ENCODE data around the gene CACNG3. TPM values are rescaled to one million over a fixed set of nuclear protein-coding genes. Genes with fewer than 3 reads are reported as not detected.

The CACNG3 gene
- total RNA-seq, 2 experiments from 2014 or later = not detected

DNA sequence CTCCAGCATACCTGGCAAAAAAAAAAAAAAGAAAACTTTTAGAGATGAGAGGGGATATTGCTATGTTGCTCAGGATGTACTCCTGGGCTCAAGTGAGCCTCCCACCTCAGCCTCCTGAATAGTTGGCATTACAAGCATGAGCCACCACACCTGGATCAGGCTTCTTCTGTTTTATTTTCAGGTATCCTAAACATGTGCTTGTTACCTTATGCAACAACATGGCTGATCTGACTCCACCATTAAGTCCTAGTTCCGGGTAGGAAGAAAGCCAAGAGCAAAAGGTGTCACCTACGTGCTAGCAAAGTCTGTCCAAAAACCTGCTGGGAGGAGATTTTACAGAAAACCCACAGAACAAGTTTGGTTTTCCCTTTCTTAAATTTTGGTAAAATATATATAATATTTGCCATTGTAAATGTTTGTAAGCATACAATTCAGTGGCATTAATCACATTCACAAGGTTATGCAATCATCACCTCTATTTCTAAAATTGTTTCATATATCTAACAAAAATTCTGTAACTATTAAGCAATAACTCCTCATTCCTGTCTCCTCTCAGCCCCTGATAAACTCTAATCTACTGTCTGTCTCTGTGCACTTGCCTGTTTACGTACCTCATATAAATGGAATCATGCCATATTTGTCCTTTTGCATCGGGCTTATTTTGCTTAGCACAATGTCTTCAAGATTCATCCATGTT, 9.1 kb upstream of the CACNG3 start:
- CTCF ChIA-PET = no interaction called here

GRCh38 chr16:24253192-24253591, 2.9 kb upstream of the CACNG3 start:
- no peaks in the 10 kb centered on the region for H3K4me1 Mint-ChIP-seq
- H3K9me3 Mint-ChIP-seq = no peaks in the 10 kb centered on the region
- H3K27me3 Mint-ChIP-seq = peaks cover 40% of the 10 kb centered on the region
- H3K36me3 Mint-ChIP-seq (ENCODE audit: low read depth) = no peaks in the 10 kb centered on the region
- DNase-seq = peak; percentile 45
- no peak overlapping the region for H3K4me3 Mint-ChIP-seq
- ChIA-PET CTCF (interaction anchor here (0.6 to 1.7 kb wide), 8 partner anchors 10 to 383 kb away, joined by 3 to 7 read pairs (median 4); no protein-coding TSS in a partner anchor), POLR2A (no interaction called here)
- H3K27ac Mint-ChIP-seq = no peak overlapping the region

More for the DNA sequence above, 9.1 kb upstream of the CACNG3 start:
- no peak for DNase-seq
- H3K27me3 Mint-ChIP-seq = peaks cover 13% of the 10 kb centered on the region
- POLR2A ChIA-PET = interaction anchor here (0.7 kb wide), 1 partner anchor 843 kb away, joined by 4 read pairs; no protein-coding TSS in a partner anchor
- H3K4me3 Mint-ChIP-seq = no peak overlapping the region
- no peaks in the 10 kb centered on the region for H3K4me1 Mint-ChIP-seq
- no peaks in the 10 kb centered on the region for H3K9me3 Mint-ChIP-seq
- H3K27ac Mint-ChIP-seq = no peak overlapping the region
- no peaks in the 10 kb centered on the region for H3K36me3 Mint-ChIP-seq (ENCODE audit: low read depth)

- no peak for DNase-seq
- CTCF ChIA-PET = no interaction called here
- POLR2A ChIA-PET = no interaction called here
- Mint-ChIP-seq H3K27ac (no peak overlapping the region), H3K36me3 (ENCODE audit: low read depth) (no peaks in the 10 kb centered on the region), H3K9me3 (no peaks in the 10 kb centered on the region), H3K4me3 (no peak overlapping the region), H3K4me1 (no peaks in the 10 kb centered on the region), H3K27me3 (peaks cover 49% of the 10 kb centered on the region)
Observed at GRCh38 chr16:24257958-24258357, 1.8 kb downstream of the CACNG3 start.

DNA sequence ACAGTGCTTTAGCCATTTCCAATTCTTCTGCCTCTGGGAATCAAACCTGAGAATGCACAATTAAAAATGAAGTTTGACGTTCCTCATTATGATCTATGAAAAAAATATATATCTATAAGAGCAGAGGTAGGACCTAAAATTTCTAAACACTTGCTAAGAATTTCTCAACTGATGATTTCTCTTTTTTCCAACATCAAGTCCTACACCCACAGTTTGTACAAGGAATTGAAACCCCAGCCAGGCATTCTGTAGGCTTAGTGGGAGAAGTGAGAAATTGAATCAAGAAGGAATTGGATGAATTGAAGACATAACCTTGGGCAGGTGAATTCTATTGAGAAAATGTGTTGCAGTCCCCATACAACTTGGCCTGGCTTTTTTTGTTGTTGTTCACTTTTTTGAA, 2.7 kb downstream of the CACNG3 start:
- POLR2A ChIA-PET = no interaction called here

DNA sequence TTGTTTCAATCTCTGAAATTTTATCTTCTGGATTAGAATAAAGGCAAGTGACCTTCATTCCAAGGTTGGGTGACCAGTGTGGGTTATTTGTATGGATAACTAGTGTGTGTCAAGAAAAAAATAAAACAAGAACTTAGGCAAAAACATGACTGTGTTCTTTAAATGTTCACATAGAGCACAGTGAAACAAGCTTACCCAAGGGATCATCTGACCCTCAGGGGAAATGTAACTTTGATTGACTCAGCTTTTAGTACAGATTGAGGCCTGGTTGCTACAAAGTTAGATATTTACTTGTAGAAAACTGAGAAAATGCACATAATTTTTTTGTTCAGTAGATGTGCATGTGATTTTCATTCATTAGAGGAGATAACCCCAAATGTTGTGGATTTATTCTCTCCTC, 6.7 kb downstream of the CACNG3 start:
- no peaks in the 10 kb centered on the region for H3K4me1 Mint-ChIP-seq
- H3K4me3 Mint-ChIP-seq = no peak overlapping the region
- ChIA-PET POLR2A (no interaction called here), CTCF (interaction anchor here (1.4 kb wide), 1 partner anchor 10 kb away, joined by 5 read pairs; no protein-coding TSS in a partner anchor)
- H3K9me3 Mint-ChIP-seq = no peaks in the 10 kb centered on the region
- H3K36me3 Mint-ChIP-seq (ENCODE audit: low read depth) = no peaks in the 10 kb centered on the region
- no peak for DNase-seq
- no peak overlapping the region for H3K27ac Mint-ChIP-seq
- peaks cover 16% of the 10 kb centered on the region for H3K27me3 Mint-ChIP-seq

More for the DNA sequence above, 2.7 kb downstream of the CACNG3 start:
- Mint-ChIP-seq H3K27ac (no peak overlapping the region), H3K9me3 (no peaks in the 10 kb centered on the region), H3K27me3 (peaks cover 44% of the 10 kb centered on the region), H3K4me1 (no peaks in the 10 kb centered on the region), H3K4me3 (no peak overlapping the region), H3K36me3 (ENCODE audit: low read depth) (no peaks in the 10 kb centered on the region)
- CTCF ChIA-PET = no interaction called here
- no peak for DNase-seq

- Mint-ChIP-seq H3K9me3 (no peaks in the 10 kb centered on the region), H3K27ac (no peak overlapping the region), H3K27me3 (peaks cover 22% of the 10 kb centered on the region), H3K36me3 (ENCODE audit: low read depth) (no peaks in the 10 kb centered on the region), H3K4me1 (no peaks in the 10 kb centered on the region), H3K4me3 (no peak overlapping the region)
- ChIA-PET CTCF (no interaction called here), POLR2A (no interaction called here)
- no peak for DNase-seq
Observed at GRCh38 chr16:24270721-24271442, 14.7 kb downstream of the CACNG3 start.

DNA sequence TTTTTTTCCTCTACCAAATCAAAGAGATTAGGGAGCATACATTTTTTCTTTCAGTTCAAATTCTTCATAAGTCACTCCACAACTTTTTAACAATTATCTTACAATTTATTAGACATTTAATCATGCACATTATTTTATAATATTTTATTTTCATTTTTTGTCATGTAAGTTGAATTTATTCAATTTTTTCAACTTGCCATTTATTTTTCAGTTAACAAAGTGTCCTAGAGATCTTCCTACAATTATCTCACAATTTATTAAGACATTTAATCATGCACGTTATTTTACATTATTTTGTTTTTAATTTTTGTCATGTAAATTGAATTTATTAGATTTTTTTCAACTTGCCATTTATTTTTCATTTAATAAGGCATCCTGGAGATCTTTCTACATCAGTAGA, 16.2 kb downstream of the CACNG3 start:
- Mint-ChIP-seq H3K27me3 (peaks cover 22% of the 10 kb centered on the region), H3K27ac (no peak overlapping the region), H3K36me3 (ENCODE audit: low read depth) (no peaks in the 10 kb centered on the region), H3K4me1 (no peaks in the 10 kb centered on the region), H3K4me3 (no peak overlapping the region), H3K9me3 (no peaks in the 10 kb centered on the region)
- CTCF ChIA-PET = no interaction called here
- POLR2A ChIA-PET = no interaction called here
- no peak for DNase-seq

- H3K4me1 Mint-ChIP-seq = no peaks in the 10 kb centered on the region
- H3K27ac Mint-ChIP-seq = no peak overlapping the region
- DNase-seq = no peak
- H3K9me3 Mint-ChIP-seq = no peaks in the 10 kb centered on the region
- POLR2A ChIA-PET = no interaction called here
- peaks cover 26% of the 10 kb centered on the region for H3K27me3 Mint-ChIP-seq
- CTCF ChIA-PET = interaction anchor here (0.6 kb wide), 1 partner anchor 151 kb away, joined by 5 read pairs; no protein-coding TSS in a partner anchor
- H3K36me3 Mint-ChIP-seq (ENCODE audit: low read depth) = no peaks in the 10 kb centered on the region
- no peak overlapping the region for H3K4me3 Mint-ChIP-seq
Observed at GRCh38 chr16:24273508-24274182, 17.5 kb downstream of the CACNG3 start.

DNA sequence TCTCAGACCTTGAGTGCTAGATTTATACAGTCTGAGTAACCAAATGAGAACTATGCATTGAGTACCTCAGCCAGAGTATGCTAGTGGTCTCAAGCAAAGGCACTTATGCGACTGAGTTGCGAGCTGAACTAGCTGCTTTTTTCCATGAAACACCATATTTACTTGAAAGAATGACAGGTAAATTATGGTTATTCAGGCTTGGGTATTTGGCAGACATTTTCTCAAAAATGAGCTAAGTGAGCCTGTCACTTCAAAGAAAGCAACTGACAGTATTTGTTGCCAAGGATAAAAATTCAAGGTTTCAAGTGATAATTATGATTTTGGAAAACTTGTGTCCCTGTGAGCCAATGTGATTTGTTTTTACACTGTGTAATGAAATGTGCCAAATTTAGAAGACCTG, 19.3 kb downstream of the CACNG3 start:
- Mint-ChIP-seq H3K36me3 (ENCODE audit: low read depth) (no peaks in the 10 kb centered on the region), H3K27ac (no peak overlapping the region), H3K9me3 (no peaks in the 10 kb centered on the region), H3K4me1 (no peaks in the 10 kb centered on the region), H3K27me3 (peaks cover 26% of the 10 kb centered on the region), H3K4me3 (no peak overlapping the region)
- CTCF ChIA-PET = no interaction called here
- no peak for DNase-seq
- POLR2A ChIA-PET = no interaction called here

- H3K27me3 Mint-ChIP-seq = peaks cover 20% of the 10 kb centered on the region
- H3K4me3 Mint-ChIP-seq = no peak overlapping the region
- DNase-seq = no peak
- POLR2A ChIA-PET = no interaction called here
- H3K4me1 Mint-ChIP-seq = no peaks in the 10 kb centered on the region
- H3K9me3 Mint-ChIP-seq = no peaks in the 10 kb centered on the region
- CTCF ChIA-PET = interaction anchor here (1.1 kb wide), 1 partner anchor 9 kb away, joined by 3 read pairs; no protein-coding TSS in a partner anchor
- no peak overlapping the region for H3K27ac Mint-ChIP-seq
- no peaks in the 10 kb centered on the region for H3K36me3 Mint-ChIP-seq (ENCODE audit: low read depth)
Observed at GRCh38 chr16:24279982-24280515, 23.9 kb downstream of the CACNG3 start.

GRCh38 chr16:24281466-24281865, 25.3 kb downstream of the CACNG3 start:
- H3K4me3 Mint-ChIP-seq = no peak overlapping the region
- H3K36me3 Mint-ChIP-seq (ENCODE audit: low read depth) = no peaks in the 10 kb centered on the region
- no peaks in the 10 kb centered on the region for H3K4me1 Mint-ChIP-seq
- POLR2A ChIA-PET = no interaction called here
- H3K27ac Mint-ChIP-seq = no peak overlapping the region
- H3K9me3 Mint-ChIP-seq = no peaks in the 10 kb centered on the region
- peaks cover 20% of the 10 kb centered on the region for H3K27me3 Mint-ChIP-seq
- no peak for DNase-seq
- CTCF ChIA-PET = no interaction called here

DNA sequence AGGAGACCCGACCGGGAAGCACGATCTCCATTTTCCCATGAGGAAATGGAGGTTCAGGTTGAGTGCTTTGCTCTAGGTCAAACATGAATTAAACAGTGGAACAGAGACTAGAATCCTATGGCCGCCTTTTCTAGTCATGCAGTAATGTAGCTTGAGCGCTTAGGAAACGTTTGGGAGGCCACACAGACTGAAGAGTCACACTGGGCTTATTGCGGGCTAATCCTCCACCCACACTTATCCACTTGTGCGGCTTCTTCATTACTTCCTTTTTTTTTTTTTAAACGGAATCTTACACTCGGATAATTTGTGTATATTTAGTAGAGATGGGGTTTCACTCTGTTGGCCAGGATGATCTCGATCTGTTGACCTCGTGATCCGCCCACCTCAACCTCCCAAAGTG, 26.0 kb downstream of the CACNG3 start:
- Mint-ChIP-seq H3K4me3 (no peak overlapping the region), H3K36me3 (ENCODE audit: low read depth) (no peaks in the 10 kb centered on the region), H3K27ac (no peak overlapping the region), H3K4me1 (no peaks in the 10 kb centered on the region), H3K27me3 (peaks cover 20% of the 10 kb centered on the region), H3K9me3 (no peaks in the 10 kb centered on the region)
- no peak for DNase-seq
- CTCF ChIA-PET = no interaction called here
- POLR2A ChIA-PET = no interaction called here

- ChIA-PET CTCF (no interaction called here), POLR2A (no interaction called here)
- Mint-ChIP-seq H3K4me1 (no peaks in the 10 kb centered on the region), H3K36me3 (ENCODE audit: low read depth) (no peaks in the 10 kb centered on the region), H3K27ac (no peak overlapping the region), H3K4me3 (no peak overlapping the region), H3K27me3 (peaks cover 14% of the 10 kb centered on the region), H3K9me3 (no peaks in the 10 kb centered on the region)
- no peak for DNase-seq
Observed at GRCh38 chr16:24286741-24287405, 30.7 kb downstream of the CACNG3 start.

Measured in activated CD4-positive, alpha-beta T cell treated with anti-CD3 and anti-CD28 coated beads, Interleukin-2, amount 10 ng/mL, durations not matched to agents 7 days and 5 days (primary cell).